ENCODE measurements around the gene TRDN.
"Not testable (repeated sequence)": the region's sequence is repeated elsewhere in the genome, so short reads cannot be mapped to it uniquely, and the experiment has no call there.

Gene TRDN

DNA sequence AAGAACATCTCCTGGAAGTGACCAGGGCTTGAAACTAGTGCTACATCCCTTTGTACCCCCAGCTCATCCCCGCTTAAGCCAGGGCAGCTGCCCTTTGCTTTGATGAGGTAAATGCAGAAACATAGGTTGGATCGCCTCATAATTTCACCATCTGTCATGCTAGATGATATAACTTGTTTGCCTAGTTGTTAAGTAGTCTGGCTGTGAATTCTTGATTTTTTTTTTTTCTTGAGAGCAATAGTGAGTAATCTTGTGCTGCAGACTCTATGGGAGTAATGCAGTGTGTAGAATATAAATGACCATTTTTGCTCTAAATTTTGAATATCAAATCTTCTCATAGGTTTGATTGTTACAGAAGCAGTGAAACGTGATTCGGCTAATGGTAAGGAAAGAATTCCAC lies 4.1 kb downstream of the TRDN start:
- no peak for DNase-seq

DNA sequence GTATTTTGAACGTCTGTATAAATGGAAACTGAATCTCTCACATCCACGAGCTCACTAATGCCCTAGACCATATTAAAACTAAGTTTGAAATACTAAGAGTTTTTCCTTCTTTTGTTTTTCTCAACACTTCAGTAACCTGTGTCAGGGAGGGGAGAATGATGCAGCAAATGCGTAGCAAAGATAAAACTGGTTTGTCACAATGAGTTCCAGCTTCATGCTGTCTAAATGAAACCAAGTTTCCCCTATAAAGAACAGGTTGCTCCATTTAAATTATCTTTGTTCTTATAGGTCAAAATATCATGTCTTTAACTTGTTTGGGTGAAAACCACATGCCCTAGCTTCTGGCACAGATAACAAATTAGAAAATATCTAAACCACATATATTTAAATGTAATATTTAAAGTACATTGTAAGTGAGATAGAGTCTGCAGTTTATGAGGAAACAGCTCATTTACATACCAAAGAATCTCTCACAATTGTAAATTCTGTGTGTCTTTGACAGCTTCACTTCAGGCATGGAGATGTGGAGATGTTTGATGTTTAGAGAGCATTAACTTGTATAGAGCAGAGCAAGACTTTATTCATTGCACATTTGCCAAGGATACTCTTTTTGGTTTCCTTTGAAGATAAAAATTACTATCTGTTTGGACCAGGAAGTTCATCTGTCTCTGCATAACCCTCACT lies 7.3 kb downstream of the TRDN start:
- no peak for DNase-seq

- DNase-seq: no peak
Observed at GRCh38 chr6:123625696-123626095, 11.1 kb downstream of the TRDN start.

DNA sequence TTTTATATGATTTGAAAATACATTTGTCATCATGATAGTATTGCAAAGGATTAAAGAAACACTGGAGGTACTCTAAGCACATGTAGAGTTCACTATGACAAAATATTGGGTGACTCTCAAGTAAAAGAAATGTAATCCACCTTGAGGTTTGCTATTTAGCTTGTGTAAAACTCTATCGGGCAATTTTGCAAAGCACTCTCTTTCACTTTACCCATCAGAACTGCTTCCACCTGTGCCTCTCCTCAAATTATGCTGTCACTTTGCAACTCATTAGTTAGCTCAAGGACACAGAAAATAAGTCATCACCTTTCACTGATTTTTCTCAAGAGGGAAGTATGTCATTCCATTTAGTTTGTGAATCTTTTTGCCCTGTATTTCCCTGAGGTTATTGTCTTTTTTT lies 14.0 kb downstream of the TRDN start:
- no peak for DNase-seq

- DNase-seq: no peak
Observed at GRCh38 chr6:123619156-123619555, 17.6 kb downstream of the TRDN start.

DNA sequence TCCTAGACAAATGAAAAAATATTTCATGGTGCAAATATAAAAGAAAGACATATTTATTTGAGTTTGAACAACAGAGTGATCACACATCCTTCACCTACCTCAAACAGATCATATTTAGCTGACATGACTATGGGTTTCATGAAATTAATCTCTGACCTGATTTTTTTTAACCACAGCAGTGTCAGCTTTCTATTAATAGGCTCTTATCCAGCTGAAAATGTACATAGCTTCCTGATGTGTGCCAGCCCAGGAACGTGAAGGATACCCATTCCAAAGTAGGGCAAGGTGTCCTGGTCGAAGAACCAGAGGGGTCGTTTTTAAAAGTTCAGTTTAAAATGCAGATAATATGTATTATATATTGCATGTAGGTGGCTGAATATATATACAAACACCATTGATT lies 19.8 kb downstream of the TRDN start:
- no peak for DNase-seq

DNA sequence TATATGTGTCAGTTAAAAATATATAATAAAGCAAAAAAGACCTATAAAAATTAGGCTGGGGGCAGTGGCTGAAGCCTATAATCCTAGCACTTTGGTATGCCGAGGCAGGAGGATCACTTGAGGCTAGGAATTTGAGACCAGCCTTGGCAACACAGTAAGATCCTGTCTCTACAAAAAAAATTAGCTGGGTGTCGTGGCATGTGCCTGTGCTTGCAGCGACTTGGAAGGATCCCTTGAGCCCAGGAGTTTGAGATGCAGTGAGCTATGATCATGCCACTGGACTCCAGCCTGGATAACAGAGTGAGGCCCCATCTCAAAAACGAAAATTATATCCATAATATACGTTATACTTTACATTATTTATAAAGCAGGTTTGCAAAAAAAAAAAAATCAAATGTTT lies 20.7 kb downstream of the TRDN start:
- no peak for DNase-seq

GRCh38 chr6:123610779-123611178 lies 26.0 kb downstream of the TRDN start:
- no peak for DNase-seq

GRCh38 chr6:123604067-123604466 lies 32.7 kb downstream of the TRDN start:
- DNase-seq: no peak

- no peak for DNase-seq
Observed at GRCh38 chr6:123598011-123598410, 38.7 kb downstream of the TRDN start.

- DNase-seq: no peak
Observed at GRCh38 chr6:123594776-123595175, 42.0 kb downstream of the TRDN start.

DNA sequence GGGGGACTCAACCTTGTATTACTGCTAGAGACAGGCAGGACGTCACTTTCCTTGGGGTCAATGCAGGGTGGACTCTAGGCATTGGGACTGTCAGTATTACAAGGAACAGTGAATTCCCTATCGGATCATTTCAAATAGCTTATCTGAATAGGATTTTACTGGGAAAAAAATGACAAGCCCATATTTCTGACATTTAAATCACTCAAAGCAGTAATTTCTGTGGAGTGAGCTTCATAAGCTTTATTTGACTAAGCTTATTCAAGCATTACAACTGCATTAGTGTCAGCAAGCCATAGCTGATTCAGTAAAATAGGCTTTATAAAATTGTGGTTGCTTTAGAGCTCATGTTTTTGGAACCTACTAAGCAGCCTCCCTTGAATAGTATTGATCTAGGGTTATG lies 44.3 kb downstream of the TRDN start:
- DNase-seq: no peak

DNA sequence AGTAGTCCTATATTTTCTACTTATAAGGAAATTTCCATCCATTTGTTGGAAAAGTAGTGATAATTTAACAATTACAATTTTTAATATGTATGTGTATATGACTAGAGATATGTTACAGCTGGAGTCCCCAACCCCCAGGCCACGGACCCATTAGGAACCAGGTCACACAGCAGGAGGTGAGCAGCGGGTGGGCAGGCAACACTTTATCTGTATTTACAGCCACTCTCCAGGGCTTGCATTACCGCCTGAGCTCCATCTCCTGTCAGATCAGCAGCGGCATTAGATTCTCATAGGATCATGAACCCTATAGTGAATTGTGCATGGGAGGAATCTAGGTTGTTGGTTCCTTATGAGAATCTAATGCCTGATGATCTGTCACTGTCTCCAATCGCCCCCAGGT lies 46.8 kb downstream of the TRDN start:
- DNase-seq: no peak

DNA sequence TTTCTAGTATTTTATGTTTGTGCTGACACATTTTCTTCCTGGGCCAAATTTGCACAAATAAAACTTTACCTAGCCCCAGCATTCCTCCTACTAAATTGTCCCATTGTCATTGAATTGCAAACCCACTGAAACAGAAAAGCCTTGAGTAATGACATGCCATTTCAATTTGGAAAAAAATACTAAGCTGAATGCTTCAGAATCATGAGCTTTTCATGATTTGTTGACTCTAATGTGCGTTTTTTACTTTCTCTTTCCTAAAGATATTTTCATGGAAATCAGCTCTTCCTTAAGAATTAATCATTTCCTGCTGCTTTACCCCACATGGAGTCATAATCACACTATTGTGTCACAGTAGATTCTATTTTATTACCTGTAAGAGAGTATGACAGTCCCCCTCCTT lies 47.4 kb downstream of the TRDN start:
- DNase-seq: no peak

- DNase-seq: no peak
Observed at GRCh38 chr6:123588546-123588895, 48.2 kb downstream of the TRDN start.

DNA sequence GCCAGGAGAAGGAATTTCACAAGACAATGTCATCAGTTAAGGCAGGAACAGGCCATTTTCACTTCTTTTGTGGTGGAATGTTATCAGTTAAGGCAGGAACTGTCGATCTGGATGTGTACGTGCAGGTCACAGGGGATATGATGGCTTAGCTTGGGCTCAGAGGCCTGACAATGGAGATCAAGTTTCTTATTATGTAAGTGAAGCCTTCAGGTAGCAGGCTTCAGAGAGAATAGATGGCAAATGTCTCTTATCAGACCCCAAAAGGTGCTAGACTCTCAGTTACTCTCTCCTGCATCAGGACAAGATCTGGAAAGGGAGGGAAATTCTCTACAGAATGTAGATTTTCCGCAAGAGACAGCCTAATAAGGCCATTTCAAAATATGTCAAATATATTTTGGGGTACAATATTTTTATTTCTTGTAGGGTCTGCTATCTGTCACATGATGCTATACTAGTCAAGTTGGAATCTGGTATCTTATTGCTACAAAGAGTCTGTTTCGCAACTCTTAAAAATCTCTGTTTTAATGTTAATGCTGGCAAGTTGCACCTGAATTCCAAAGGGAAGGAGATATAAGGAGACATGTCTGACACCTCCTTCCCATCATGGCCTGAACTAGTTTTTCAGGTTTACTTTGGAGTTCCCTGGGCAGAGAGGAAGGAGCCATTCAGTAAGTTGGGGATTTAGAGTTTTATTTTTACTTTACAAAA lies 48.8 kb downstream of the TRDN start:
- no peak for DNase-seq

GRCh38 chr6:123587407-123587806 lies 49.3 kb downstream of the TRDN start:
- DNase-seq: not testable (repeated sequence)

DNA sequence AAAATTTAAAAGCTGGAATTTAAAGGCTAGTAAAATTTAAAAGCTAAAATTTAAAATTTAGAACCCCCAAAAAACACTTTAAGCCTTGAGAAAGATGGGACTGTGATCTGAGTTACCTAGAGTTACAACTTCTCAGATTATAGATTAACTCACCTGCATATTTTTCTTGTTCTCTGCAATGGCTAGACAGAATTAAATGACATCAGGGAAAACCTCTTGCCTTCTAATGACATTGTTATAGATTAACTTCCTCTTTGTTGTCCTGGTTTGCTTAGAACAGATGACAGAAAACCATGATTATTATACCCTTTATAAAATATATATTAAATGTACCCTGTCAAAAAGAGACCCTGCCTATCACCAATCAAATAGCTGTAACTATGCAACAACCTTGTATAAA lies 56.4 kb downstream of the TRDN start:
- no peak for DNase-seq

- DNase-seq: no peak
Observed at GRCh38 chr6:123575188-123575587, 61.6 kb downstream of the TRDN start.

DNA sequence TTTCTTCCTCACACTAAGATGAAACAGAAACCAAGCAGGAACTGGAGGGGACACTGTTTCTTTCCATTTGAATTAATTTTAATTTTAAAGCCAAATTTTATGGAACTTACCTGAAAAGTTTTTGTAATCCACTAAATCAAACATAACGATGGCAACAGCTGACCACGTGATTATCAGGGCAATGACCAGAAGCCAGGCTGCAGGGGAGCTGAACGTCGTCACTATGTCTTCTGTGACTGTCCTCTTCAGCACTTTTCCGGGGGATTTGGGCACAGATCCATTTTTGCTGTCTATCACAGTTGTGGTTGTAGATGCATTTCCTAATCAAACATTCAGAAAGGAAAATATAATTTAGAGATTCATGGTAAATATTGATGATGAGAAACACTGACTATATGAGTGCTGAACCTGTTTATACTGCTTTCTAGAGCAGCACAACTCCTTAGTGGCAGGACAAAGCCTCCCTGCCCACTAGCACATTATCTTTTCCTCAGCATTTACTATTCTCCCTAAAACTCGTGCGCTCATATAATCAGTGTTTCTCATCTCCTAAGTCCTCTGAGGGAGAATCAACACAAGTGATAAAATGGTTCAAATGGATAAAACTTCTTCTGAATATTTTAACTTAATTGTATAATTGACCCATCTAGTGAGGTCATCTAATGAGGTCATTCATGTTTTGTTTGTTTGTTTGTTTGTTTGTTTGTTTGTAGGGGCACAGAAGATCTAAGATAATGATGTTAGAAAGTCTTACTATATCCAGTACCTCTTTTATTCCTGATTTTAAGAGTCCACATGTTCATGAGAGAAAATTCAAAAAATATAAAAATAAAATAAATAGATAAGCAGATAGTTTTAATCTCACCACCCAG lies 65.7 kb downstream of the TRDN start:
- no peak for DNase-seq

DNA sequence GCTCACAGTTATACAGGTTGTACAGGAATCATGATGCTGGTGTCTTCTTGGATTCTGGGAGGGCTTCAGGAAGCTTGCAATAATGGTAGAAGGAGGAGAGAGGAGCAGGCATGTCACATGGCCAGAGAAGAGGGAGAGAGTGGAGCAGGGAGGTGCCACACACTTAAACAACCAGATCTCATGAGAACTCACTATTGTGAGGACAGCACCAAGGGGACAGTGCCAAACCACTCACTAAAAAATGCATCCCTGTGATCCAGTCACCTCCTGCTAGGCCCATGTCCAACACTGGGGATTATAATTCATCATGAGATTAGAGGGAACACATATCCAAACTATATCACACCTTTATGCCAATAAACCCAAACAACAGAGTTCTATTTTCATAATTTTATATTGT lies 67.2 kb downstream of the TRDN start:
- no peak for DNase-seq

DNA sequence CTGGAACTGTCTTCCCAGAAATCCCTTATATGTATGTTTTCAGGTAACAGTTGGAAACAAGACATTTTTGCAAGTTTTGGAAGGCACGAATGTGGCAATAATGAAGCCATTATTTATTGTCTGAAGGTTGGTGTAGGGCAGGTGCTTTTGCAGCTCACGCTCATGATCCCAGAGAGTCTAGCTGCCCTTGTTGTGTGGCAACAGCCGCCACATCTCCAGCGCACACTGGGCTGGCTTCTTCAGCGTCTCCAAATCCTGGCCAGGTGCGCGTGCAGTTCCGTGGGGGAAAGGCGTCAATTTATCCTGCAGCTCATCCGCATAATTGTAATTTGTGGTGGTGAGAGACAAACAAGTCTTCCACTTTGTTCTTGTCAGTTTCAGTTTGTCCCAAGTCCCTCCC lies 71.2 kb downstream of the TRDN start:
- DNase-seq: no peak

DNA sequence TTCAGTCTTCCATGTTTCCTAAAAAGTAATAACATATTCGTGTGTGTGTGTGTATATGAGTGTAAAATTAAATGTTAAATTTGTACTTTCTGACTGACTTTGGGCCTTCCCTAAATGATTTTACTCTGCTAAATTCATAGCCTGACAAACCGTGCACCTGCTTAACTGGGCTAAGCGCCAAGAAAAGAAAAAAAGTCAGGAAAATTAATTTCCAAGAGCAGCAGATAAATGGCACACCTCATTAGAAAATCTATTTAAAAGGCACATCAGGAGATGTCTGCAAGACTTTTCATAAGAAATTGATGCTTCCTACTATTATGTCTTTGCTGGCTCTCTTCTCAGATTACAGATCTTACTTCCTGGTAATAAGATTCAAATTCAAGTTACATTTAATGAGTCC lies 72.4 kb downstream of the TRDN start:
- DNase-seq: no peak

DNA sequence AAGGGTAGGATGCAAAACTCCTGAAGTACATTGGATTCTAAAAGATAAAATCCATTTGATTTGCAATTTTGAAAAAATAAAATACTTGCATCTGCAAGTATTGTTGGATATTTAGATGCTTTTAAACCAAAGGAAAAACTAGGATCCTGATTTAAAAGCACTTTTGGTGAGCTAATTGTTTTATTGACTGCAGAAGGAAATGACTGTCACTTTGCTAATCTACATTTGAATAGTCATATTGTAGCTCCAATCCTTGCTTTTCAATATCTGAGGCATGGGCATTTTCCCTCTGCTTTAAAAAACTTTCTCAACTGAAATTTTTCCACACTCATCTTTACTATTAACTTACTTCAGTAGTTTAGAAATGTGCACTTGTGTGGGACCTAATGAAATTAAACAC lies 74.1 kb downstream of the TRDN start:
- no peak for DNase-seq

Measured in AML-193 (cell line).